ENCODE data around the gene LRP4.

LRP4 gene

DNA sequence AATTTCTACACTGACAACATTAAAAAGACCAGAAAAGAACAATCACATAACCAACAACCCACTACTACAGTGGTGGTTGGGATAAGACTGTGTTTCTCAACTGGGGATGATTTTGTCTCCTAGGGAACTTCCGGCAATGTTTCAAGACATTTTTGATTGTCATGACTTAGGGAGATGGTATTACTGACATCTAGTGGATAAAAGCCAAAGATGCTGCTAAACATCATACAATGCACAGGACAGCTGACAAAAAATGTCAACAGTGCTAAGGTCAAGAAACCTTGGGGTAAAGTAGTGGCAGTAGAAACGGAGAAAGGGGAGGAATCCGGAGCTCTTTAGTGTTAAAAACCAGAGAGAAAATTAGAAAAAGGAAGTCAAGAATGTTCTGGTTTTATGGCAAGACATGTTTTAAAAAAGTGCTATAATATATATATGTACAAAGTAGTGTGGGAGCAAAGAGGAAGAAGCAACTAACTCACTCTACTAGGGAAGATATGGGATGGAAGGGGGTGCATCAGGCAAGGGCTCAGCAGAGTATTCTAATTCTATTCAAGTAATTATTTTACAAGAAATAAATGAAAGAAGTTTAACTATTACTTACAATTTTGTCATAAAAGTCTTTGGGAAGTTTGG, 109.4 kb downstream of the LRP4 start:
- no peak overlapping the region for H3K27ac ChIP-seq
- peaks cover 0 to 21% (median 7%) of the 10 kb centered on the region in 11 experiments; a peak in 7 of 22 replicates for H4K20me1 ChIP-seq
- no peak for TF ChIP-seq Cebpa-rat (IDR thresholded peaks at IDR 0.05)
- peaks cover 0 to 6% (median 0%) of the 10 kb centered on the region in 10 experiments; a peak in 1 of 20 replicates for H3K4me1 ChIP-seq
- H3K9ac ChIP-seq: no peak overlapping the region
- H3K4me3 ChIP-seq: no peak overlapping the region
- H3K36me3 ChIP-seq: peaks cover 75 to 100% (median 98%) of the 10 kb centered on the region in 11 experiments
- no peaks in the 10 kb centered on the region for H3K27me3 ChIP-seq
- H3K9me3 ChIP-seq (replicated peaks in 1 of 11): no peaks in the 10 kb centered on the region
- no peak overlapping the region for H3K4me2 ChIP-seq
